WTC11 (cell line): Measurements from ENCODE around the gene PCDHAC1. TPM values are rescaled to one million over a fixed set of nuclear protein-coding genes. Genes with fewer than 3 reads are reported as not detected.

Experiments
- ATAC-seq: fragments of 200-7000 bp; cut with Tn5 transposase; 2 replicates; pipeline ENCODE4 v1.10.0; 2021; ENCODE audit warnings: mild to moderate bottlenecking, moderate library complexity
- CTCF ChIA-PET: fragments of 300-600 bp; sonication (Branson Sonifier 250); formaldehyde crosslinking; loops from one replicate; lab custom pipeline; 2021; ENCODE audit warnings: antibody characterized with exemption; lab: Charles Lee
- POLR2A ChIA-PET: fragments of 350-600 bp; sonication (Branson Sonifier 250); formaldehyde crosslinking; loops from one replicate; lab custom pipeline; 2021; ENCODE audit warnings: antibody characterized with exemption; lab: Charles Lee
- DNase-seq: peaks from one replicate; pipeline ENCODE4 v3.0.0; 2021; ENCODE audit warnings: low spot score
- H3K27ac Mint-ChIP-seq: 2 replicates; pipeline ENCODE4 v1.8.0; 2021; ENCODE audit warnings: mixed read lengths
- H3K27me3 Mint-ChIP-seq: 2 replicates; pipeline ENCODE4 v1.8.0; 2021; ENCODE audit warnings: low read depth, mild to moderate bottlenecking, moderate library complexity, mixed read lengths
- H3K36me3 Mint-ChIP-seq: 2 replicates; pipeline ENCODE4 v1.8.0; 2021; ENCODE audit warnings: mixed read lengths
- H3K4me1 Mint-ChIP-seq: 2 replicates; pipeline ENCODE4 v1.8.0; 2022; ENCODE audit warnings: mixed read lengths
- H3K4me3 Mint-ChIP-seq: 2 replicates; pipeline ENCODE4 v1.8.0; 2021; ENCODE audit warnings: mild to moderate bottlenecking, moderate library complexity, mixed read lengths
- H3K9me3 Mint-ChIP-seq: 2 replicates; pipeline ENCODE4 v1.8.0; 2021; ENCODE audit warnings: mixed read lengths
- AFF4 ChIP-seq: sonication (generic); formaldehyde crosslinking; IDR thresholded peaks from 2 replicates; pipeline ENCODE4 v1.8.1; 2023; ENCODE audit warnings: mild to moderate bottlenecking, missing genetic modification reagents, borderline replicate concordance
- CREB1 ChIP-seq: sonication (generic); formaldehyde crosslinking; IDR thresholded peaks from 2 replicates; pipeline ENCODE4 v1.8.0; 2023; ENCODE audit warnings: mild to moderate bottlenecking, missing genetic modification reagents
- FOXP1 ChIP-seq: sonication (generic); formaldehyde crosslinking; IDR thresholded peaks from 2 replicates; pipeline ENCODE4 v1.8.0; 2022; ENCODE audit warnings: missing genetic modification reagents, mild to moderate bottlenecking, moderate library complexity, borderline replicate concordance
- IRF2 ChIP-seq: sonication (generic); formaldehyde crosslinking; IDR thresholded peaks from 2 replicates; pipeline ENCODE4 v1.8.0; 2022; ENCODE audit warnings: low read depth, missing genetic modification reagents, borderline replicate concordance
- JAZF1 ChIP-seq: fragments of 250-450 bp; sonication (Bioruptor Pico); IDR thresholded peaks from 2 replicates; pipeline ENCODE4 v1.9.0; 2021; ENCODE audit warnings: moderate library complexity, mild to moderate bottlenecking, inconsistent platforms
- MXD4 ChIP-seq: fragments of 250-450 bp; sonication (Bioruptor Pico); IDR thresholded peaks from 2 replicates; pipeline ENCODE4 v1.8.0; 2021; ENCODE audit warnings: mild to moderate bottlenecking, moderate library complexity, borderline replicate concordance
- NFATC4 ChIP-seq: fragments of 250-450 bp; sonication (Bioruptor Pico); IDR thresholded peaks from 2 replicates; pipeline ENCODE4 v1.9.0; 2021; ENCODE audit warnings: mild to moderate bottlenecking
- PRRX2 ChIP-seq: fragments of 250-450 bp; sonication (Bioruptor Pico); IDR thresholded peaks from 2 replicates; pipeline ENCODE4 v1.8.0; 2021; ENCODE audit warnings: mild to moderate bottlenecking
- SMAD3 ChIP-seq: sonication (generic); formaldehyde crosslinking; IDR thresholded peaks from 2 replicates; pipeline ENCODE4 v1.8.0; 2022; ENCODE audit warnings: missing genetic modification reagents, mild to moderate bottlenecking, borderline replicate concordance
- SOX15 ChIP-seq: fragments of 250-450 bp; sonication (Bioruptor Pico); IDR thresholded peaks from 2 replicates; pipeline ENCODE4 v1.9.0; 2021; ENCODE audit warnings: mild to moderate bottlenecking
- TEAD1 ChIP-seq: sonication (generic); formaldehyde crosslinking; IDR thresholded peaks from 2 replicates; pipeline ENCODE4 v1.8.0; 2022; ENCODE audit warnings: mild to moderate bottlenecking, missing genetic modification reagents
- USF1 ChIP-seq: sonication (generic); formaldehyde crosslinking; IDR thresholded peaks from 2 replicates; pipeline ENCODE4 v1.8.0; 2022; ENCODE audit warnings: mild to moderate bottlenecking, missing genetic modification reagents
- ZBTB21 ChIP-seq: sonication (generic); formaldehyde crosslinking; IDR thresholded peaks from 2 replicates; pipeline ENCODE4 v1.8.1; 2023; ENCODE audit warnings: mild to moderate bottlenecking, missing genetic modification reagents, borderline replicate concordance
- ZNF219 ChIP-seq: sonication (generic); formaldehyde crosslinking; IDR thresholded peaks from 2 replicates; pipeline ENCODE4 v1.8.0; 2023; ENCODE audit warnings: missing genetic modification reagents, mild to moderate bottlenecking, borderline replicate concordance
- ZNF425 ChIP-seq: fragments of 250-450 bp; sonication (Bioruptor Pico); conservative IDR thresholded peaks from 2 replicates; pipeline ENCODE4 v1.9.0; 2021; ENCODE audit warnings: mild to moderate bottlenecking
- total RNA-seq: library from RNA; stranded (reverse); gene quantifications from 3 replicates; pipeline ENCODE4 v1.2.3, GENCODE V29; 2021
- TF ChIP-seq, protein P1 (sequence below): sonication (generic); formaldehyde crosslinking; IDR thresholded peaks from 2 replicates; pipeline ENCODE4 v1.8.0; 2023; ENCODE audit warnings: mild to moderate bottlenecking, missing genetic modification reagents
- TF ChIP-seq, protein P2 (sequence below): sonication (generic); formaldehyde crosslinking; IDR thresholded peaks from 2 replicates; pipeline ENCODE4 v1.8.1; 2023; ENCODE audit warnings: mild to moderate bottlenecking, missing genetic modification reagents

Gene PCDHAC1
- total RNA-seq, 1 experiment from 2014 or later: 8.4 TPM

- POLR2A ChIA-PET: no interaction called here
- TF ChIP-seq NFATC4 (no peak), PRRX2 (no peak), TEAD1 (CRISPR knock-in tag) (no peak), ZBTB21 (no peak), USF1 (CRISPR knock-in tag) (no peak), IRF2 (CRISPR knock-in tag) (no peak), AFF4 (CRISPR knock-in tag) (no peak), ZNF219 (no peak), MXD4 (CRISPR knock-in tag) (no peak), JAZF1 (CRISPR knock-in tag) (no peak), SOX15 (no peak), SMAD3 (CRISPR knock-in tag) (no peak), CREB1 (no peak), ZNF425 (CRISPR knock-in tag) (no peak), FOXP1 (CRISPR knock-in tag) (no peak)
- TF ChIP-seq, protein P1, sequence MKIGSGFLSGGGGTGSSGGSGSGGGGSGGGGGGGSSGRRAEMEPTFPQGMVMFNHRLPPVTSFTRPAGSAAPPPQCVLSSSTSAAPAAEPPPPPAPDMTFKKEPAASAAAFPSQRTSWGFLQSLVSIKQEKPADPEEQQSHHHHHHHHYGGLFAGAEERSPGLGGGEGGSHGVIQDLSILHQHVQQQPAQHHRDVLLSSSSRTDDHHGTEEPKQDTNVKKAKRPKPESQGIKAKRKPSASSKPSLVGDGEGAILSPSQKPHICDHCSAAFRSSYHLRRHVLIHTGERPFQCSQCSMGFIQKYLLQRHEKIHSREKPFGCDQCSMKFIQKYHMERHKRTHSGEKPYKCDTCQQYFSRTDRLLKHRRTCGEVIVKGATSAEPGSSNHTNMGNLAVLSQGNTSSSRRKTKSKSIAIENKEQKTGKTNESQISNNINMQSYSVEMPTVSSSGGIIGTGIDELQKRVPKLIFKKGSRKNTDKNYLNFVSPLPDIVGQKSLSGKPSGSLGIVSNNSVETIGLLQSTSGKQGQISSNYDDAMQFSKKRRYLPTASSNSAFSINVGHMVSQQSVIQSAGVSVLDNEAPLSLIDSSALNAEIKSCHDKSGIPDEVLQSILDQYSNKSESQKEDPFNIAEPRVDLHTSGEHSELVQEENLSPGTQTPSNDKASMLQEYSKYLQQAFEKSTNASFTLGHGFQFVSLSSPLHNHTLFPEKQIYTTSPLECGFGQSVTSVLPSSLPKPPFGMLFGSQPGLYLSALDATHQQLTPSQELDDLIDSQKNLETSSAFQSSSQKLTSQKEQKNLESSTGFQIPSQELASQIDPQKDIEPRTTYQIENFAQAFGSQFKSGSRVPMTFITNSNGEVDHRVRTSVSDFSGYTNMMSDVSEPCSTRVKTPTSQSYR (CRISPR knock-in tag): no peak
- TF ChIP-seq, protein P2, sequence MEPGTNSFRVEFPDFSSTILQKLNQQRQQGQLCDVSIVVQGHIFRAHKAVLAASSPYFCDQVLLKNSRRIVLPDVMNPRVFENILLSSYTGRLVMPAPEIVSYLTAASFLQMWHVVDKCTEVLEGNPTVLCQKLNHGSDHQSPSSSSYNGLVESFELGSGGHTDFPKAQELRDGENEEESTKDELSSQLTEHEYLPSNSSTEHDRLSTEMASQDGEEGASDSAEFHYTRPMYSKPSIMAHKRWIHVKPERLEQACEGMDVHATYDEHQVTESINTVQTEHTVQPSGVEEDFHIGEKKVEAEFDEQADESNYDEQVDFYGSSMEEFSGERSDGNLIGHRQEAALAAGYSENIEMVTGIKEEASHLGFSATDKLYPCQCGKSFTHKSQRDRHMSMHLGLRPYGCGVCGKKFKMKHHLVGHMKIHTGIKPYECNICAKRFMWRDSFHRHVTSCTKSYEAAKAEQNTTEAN (CRISPR knock-in tag): no peak
- TF ChIP-seq, all 79 proteins: peak for 0
- CTCF ChIA-PET: interaction anchor here (2.6 kb wide), 1 partner anchor 164 kb away, joined by 51 read pairs; no protein-coding TSS in a partner anchor
- ATAC-seq (no peak), DNase-seq (no peak)
- H3K9me3 Mint-ChIP-seq: no peaks in the 10 kb centered on the region
- H3K4me1 Mint-ChIP-seq: peaks cover 31% of the 10 kb centered on the region
- no peaks in the 10 kb centered on the region for H3K27me3 Mint-ChIP-seq
- H3K36me3 Mint-ChIP-seq: no peaks in the 10 kb centered on the region
- H3K27ac Mint-ChIP-seq: no peak overlapping the region
- no peak overlapping the region for H3K4me3 Mint-ChIP-seq
Observed at GRCh38 chr5:140877262-140877581, 48.9 kb upstream of the PCDHAC1 start.
